Stimulated activated naive CD8-positive, alpha-beta T cell treated with anti-CD3 and anti-CD28 coated beads, Interleukin-15, Interleukin-2, amounts not matched to agents 100 ng/mL and 50 ng/mL, for 24 hours (primary cell): ENCODE measurements around the gene ZFP30.
"Not testable (repeated sequence)": the region's sequence is repeated elsewhere in the genome, so short reads cannot be mapped to it uniquely, and the experiment has no call there.

Source experiments
- H3K27ac Mint-ChIP-seq: one replicate; pipeline ENCODE4 v1.8.0; 2021; ENCODE audit warnings: mild to moderate bottlenecking, mixed read lengths
- H3K27me3 Mint-ChIP-seq: one replicate; pipeline ENCODE4 v1.8.0; 2021; ENCODE audit warnings: mixed read lengths
- H3K36me3 Mint-ChIP-seq: one replicate; pipeline ENCODE4 v1.8.0; 2021; ENCODE audit warnings: low read depth, mixed read lengths
- H3K4me1 Mint-ChIP-seq: one replicate; pipeline ENCODE4 v1.8.0; 2021; ENCODE audit warnings: low read depth, mixed read lengths
- H3K4me3 Mint-ChIP-seq: one replicate; pipeline ENCODE4 v1.8.0; 2021; ENCODE audit warnings: mild to moderate bottlenecking, mixed read lengths
- H3K9me3 Mint-ChIP-seq: one replicate; pipeline ENCODE4 v1.8.0; 2021; ENCODE audit warnings: mixed read lengths

The ZFP30 gene

DNA sequence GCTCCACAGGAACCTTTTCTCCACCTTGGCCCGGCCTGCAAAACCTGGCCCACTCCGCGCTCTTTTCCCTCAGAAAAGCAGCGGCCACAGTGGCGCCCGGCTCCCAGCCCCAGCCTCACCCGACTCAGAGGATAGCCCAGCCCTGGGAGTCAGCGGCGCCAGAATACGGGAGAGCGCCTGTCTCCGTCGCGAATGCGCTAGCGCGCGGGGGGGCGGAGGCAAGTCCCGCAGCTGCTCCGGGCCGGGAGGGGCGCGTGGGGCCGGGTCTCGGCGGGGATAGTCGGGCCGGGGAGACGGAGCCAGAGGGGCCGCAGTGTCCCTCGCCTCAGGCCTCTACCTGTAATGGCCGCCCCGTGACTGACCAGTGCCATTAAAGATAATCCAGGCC is at the start of gene ZFP30:
ZFP30 (minus strand) TSS at position 165 of the 388 bp plus-strand sequence. CDS start 7,643 bp downstream, outside the sequence.
- Mint-ChIP-seq H3K27me3 (no peaks in the 10 kb centered on the region), H3K36me3 (peaks cover 39% of the 10 kb centered on the region), H3K27ac (peak within 1 kb of the TSS; percentile 93), H3K4me1 (peaks cover 37% of the 10 kb centered on the region), H3K4me3 (peak within 1 kb of the TSS; percentile 94), H3K9me3 (peaks cover 19% of the 10 kb centered on the region)

- Mint-ChIP-seq H3K9me3 (peaks cover 56% of the 10 kb centered on the region), H3K4me3 (no peak overlapping the region), H3K27me3 (no peaks in the 10 kb centered on the region), H3K27ac (no peak overlapping the region), H3K4me1 (no peaks in the 10 kb centered on the region), H3K36me3 (peaks cover 79% of the 10 kb centered on the region)
Measured at GRCh38 chr19:37699057-37699456, 43.8 kb upstream of the ZFP30 start.

DNA sequence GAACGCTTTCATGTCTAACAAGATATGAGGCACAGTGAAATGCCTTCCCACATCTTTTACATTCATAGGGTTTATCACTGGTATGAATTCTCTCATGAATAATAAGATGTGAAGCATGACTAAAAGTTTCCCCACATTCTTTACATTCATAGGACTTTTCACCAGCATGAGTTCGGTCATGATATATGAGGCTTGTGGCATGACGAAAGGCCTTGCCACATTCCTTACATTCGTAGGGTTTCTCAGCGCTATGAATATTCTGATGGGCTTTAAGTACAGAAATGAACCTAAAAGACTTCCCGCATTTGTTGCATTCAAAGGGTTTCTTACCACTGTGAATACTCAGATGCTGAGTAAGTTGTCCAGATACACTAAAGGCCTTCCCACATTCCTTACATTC is 43.0 kb upstream of the ZFP30 start:
- H3K4me3 Mint-ChIP-seq: no peak overlapping the region
- peaks cover 72% of the 10 kb centered on the region for H3K36me3 Mint-ChIP-seq
- H3K4me1 Mint-ChIP-seq: peaks cover under 1% of the 10 kb centered on the region

GRCh38 chr19:37695144-37695899 is 40.1 kb upstream of the ZFP30 start:
- peaks cover 42% of the 10 kb centered on the region for H3K9me3 Mint-ChIP-seq
- no peak overlapping the region for H3K4me3 Mint-ChIP-seq
- peaks cover 54% of the 10 kb centered on the region for H3K36me3 Mint-ChIP-seq
- peaks cover 12% of the 10 kb centered on the region for H3K4me1 Mint-ChIP-seq
- H3K27me3 Mint-ChIP-seq: no peaks in the 10 kb centered on the region
- no peak overlapping the region for H3K27ac Mint-ChIP-seq

More for the DNA sequence above, 43.0 kb upstream of the ZFP30 start:
- Mint-ChIP-seq H3K27ac (no peak overlapping the region), H3K9me3 (peaks cover 56% of the 10 kb centered on the region), H3K27me3 (no peaks in the 10 kb centered on the region)

GRCh38 chr19:37692956-37693620 is 37.8 kb upstream of the ZFP30 start:
- Mint-ChIP-seq H3K4me1 (peaks cover 12% of the 10 kb centered on the region), H3K36me3 (peaks cover 34% of the 10 kb centered on the region), H3K9me3 (peaks cover 21% of the 10 kb centered on the region), H3K27me3 (no peaks in the 10 kb centered on the region), H3K27ac (no peak overlapping the region), H3K4me3 (no peak overlapping the region)

DNA sequence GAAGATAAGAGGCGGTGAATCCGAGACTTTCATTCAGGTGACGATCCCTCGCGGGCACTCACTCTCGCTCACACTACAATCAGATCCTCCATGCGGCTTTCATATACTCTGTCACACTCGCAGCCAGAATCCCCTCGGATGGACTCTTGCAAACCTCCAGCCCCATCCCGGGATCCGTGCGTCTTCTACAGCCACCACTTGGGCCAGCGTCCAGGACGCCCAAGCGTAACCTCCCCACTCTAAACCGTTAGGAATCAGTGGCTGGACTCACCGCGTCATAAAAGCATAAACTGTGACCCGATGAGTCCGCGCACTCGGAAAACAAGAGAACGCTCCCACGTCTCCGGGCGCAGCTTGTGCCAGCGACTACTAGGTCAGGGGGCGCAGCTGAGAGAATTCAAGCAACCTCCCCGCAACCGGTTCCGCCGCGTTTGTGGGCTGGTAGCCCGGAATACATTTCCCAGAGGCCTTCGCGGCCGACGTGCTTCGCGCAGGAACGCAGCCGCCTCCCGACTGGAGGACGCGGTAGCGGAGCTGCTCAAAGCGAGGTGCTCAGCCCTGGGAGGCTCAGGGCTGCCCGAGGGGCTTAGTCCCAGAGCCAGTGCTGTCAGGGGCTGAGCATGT is 36.7 kb upstream of the ZFP30 start:
- H3K4me1 Mint-ChIP-seq: peaks cover 12% of the 10 kb centered on the region
- H3K9me3 Mint-ChIP-seq: peaks cover 12% of the 10 kb centered on the region
- H3K27me3 Mint-ChIP-seq: no peaks in the 10 kb centered on the region
- H3K36me3 Mint-ChIP-seq: peaks cover 29% of the 10 kb centered on the region
- H3K27ac Mint-ChIP-seq: peak overlapping the region; percentile 52
- H3K4me3 Mint-ChIP-seq: peak overlapping the region; percentile 87

DNA sequence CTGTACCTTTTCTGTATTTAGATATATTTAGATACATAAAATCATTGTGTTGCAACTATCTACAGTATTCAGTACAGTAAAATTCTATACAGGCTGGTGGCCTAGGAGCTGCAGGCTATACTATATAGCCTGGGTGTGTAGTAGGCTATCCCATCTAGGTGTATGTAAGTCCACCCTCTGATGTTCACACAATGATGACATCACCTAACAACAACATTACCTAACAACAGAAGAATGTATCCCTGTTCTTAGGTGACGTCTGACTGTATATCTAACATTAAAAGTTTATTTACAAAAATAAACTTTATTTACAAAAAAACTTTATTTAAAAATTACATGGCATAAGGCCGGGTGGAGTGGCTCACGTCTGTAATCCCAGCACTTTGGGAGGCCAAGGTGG is 28.3 kb upstream of the ZFP30 start:
- Mint-ChIP-seq H3K36me3 (peaks cover 40% of the 10 kb centered on the region), H3K9me3 (peaks cover 30% of the 10 kb centered on the region), H3K27me3 (no peaks in the 10 kb centered on the region), H3K4me1 (no peaks in the 10 kb centered on the region), H3K27ac (no peak overlapping the region), H3K4me3 (no peak overlapping the region)

DNA sequence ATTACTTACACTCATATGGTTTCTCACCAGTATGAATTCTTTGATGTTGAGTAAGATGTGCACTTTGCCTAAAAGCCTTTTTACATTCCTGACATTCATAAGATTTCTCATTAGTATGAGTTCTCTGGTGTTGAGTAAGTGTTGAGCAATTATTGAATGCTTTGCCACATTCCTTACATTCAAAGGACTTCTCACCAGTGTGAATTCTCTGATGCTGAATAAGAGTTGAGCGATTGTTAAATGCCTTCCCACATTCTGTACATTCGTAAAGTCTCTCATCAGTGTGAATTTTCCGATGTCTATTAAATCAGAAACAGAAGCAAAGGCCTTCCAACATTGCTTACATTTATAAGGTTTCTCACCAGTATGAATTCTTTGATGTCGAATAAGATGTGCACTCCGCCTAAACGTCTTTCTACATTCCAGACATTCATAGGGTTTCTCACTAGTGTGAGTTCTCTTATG is 14.2 kb upstream of the ZFP30 start:
- H3K27ac Mint-ChIP-seq: no peak overlapping the region
- H3K36me3 Mint-ChIP-seq: peaks cover 33% of the 10 kb centered on the region
- peaks cover 38% of the 10 kb centered on the region for H3K9me3 Mint-ChIP-seq
- no peak overlapping the region for H3K4me3 Mint-ChIP-seq
- H3K4me1 Mint-ChIP-seq: no peaks in the 10 kb centered on the region
- H3K27me3 Mint-ChIP-seq: no peaks in the 10 kb centered on the region

DNA sequence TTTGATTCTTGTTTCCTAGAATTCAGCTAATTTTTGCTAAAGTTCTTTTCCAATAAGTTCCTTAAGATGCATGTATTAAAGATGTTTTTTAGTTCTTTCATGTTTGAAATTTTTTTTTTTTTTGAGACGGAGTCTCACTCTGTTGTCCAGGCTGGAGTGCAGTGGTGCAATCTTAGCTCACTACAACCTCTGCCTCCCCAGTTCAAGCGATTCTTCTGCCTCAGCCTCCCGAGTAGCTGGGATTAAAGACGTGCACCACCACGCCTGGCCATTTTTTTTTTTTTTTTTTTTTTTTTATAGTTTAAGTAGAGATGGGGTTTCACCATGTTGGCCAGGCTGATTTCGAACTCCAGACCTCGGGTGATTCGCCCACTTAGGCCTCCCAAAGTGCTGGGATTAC is 1.9 kb upstream of the ZFP30 start:
- H3K27me3 Mint-ChIP-seq: not testable (repeated sequence)

GRCh38 chr19:37655689-37656371 is 565 bp upstream of the ZFP30 start:
- Mint-ChIP-seq H3K4me3 (peak overlapping the region; percentile 94), H3K9me3 (peaks cover 23% of the 10 kb centered on the region), H3K36me3 (peaks cover 39% of the 10 kb centered on the region), H3K27ac (peak overlapping the region; percentile 93), H3K4me1 (peaks cover 37% of the 10 kb centered on the region), H3K27me3 (no peaks in the 10 kb centered on the region)

More for the DNA sequence above, 1.9 kb upstream of the ZFP30 start:
- H3K9me3 Mint-ChIP-seq: peaks cover 23% of the 10 kb centered on the region
- peak overlapping the region; percentile 55 for H3K27ac Mint-ChIP-seq
- H3K4me1 Mint-ChIP-seq: peaks cover 37% of the 10 kb centered on the region
- peak overlapping the region; percentile 94 for H3K4me3 Mint-ChIP-seq
- H3K36me3 Mint-ChIP-seq: peaks cover 37% of the 10 kb centered on the region

DNA sequence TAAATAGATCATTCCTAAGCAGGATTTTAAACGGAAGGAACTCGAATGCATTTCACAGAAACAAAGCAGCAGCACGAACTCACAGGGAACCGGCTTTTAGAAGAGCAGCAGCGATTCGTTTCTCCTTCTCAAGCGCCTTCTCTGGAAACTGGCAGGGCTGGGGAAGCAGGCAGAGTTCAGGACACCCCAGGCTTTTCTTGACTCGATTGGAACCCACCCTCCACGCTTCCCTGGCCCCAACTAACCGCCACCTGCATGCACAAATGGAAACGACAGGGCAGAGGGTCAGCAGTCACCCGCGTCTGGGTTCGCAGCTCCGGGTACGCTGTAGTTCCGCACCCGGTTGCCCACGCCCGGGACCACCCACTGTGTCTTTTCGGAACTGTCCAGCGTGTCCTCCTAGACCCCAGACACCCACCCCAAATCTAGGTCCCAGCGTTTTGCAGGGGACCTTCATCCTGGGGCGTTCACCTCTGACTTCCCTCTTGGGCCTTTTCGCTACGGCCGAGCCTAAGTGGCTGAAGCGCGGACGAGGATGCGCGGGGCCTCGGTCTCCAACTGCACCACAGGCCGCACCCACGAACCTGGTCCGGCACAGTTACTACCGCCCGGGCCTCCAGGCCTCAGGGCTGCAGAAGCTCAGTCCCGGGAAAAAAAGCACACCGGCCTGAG is 500 bp downstream of the ZFP30 start:
- H3K9me3 Mint-ChIP-seq: peaks cover 19% of the 10 kb centered on the region
- H3K4me3 Mint-ChIP-seq: peak overlapping the region; percentile 94
- H3K4me1 Mint-ChIP-seq: peaks cover 37% of the 10 kb centered on the region
- H3K27me3 Mint-ChIP-seq: no peaks in the 10 kb centered on the region
- peaks cover 41% of the 10 kb centered on the region for H3K36me3 Mint-ChIP-seq
- H3K27ac Mint-ChIP-seq: peak overlapping the region; percentile 56

DNA sequence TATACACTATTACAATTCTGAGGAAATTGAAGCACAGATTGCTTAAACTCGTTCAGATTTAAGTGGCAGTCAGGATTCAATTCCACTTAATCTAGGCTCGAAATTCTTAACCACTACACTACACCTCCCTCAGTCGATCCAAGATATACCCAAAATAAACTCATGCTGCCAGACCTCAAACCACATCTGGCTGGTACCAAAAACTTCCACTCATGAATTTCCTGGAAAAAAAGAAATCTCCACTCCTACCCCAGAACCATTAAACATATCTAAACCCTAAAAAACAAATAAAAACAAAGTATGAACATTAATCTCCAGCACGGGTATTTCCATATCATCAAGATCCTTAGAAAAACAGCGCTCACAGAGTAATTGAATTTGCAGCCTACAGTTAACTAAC is 1.1 kb downstream of the ZFP30 start:
- no peaks in the 10 kb centered on the region for H3K27me3 Mint-ChIP-seq
- H3K9me3 Mint-ChIP-seq: peaks cover 19% of the 10 kb centered on the region
- peak overlapping the region; percentile 94 for H3K4me3 Mint-ChIP-seq
- peaks cover 42% of the 10 kb centered on the region for H3K36me3 Mint-ChIP-seq
- H3K27ac Mint-ChIP-seq: peak overlapping the region; percentile 56
- H3K4me1 Mint-ChIP-seq: peaks cover 37% of the 10 kb centered on the region

GRCh38 chr19:37635076-37636056 is 19.9 kb downstream of the ZFP30 start:
- Mint-ChIP-seq H3K36me3 (peaks cover 70% of the 10 kb centered on the region), H3K27ac (no peak overlapping the region), H3K4me3 (no peak overlapping the region), H3K4me1 (no peaks in the 10 kb centered on the region), H3K27me3 (no peaks in the 10 kb centered on the region), H3K9me3 (peaks cover 45% of the 10 kb centered on the region)
